H1 (cell line): ENCODE measurements around the gene MARCHF3. TPM values are rescaled to one million over a fixed set of nuclear protein-coding genes. Genes with fewer than 3 reads are reported as not detected.

Source experiments
- BACH1 ChIP-seq: IDR thresholded peaks from 2 replicates; pipeline ENCODE4 v1.6.1; 2012; ENCODE audit warnings: low read length, improper control_type of control experiment
- CBX8 ChIP-seq: fragments of 300-800, 300-1000 bp; sonication (generic); IDR thresholded peaks from 2 replicates; pipeline ENCODE4 v1.7.1; 2016; ENCODE audit warnings: low read depth, low read length, borderline replicate concordance
- CHD7 ChIP-seq: fragments of 300-600 bp; sonication (generic); IDR thresholded peaks from 2 replicates; pipeline ENCODE4 v1.7.1; 2012; ENCODE audit warnings: low read length, moderate library complexity, mild to moderate bottlenecking, inconsistent platforms; ENCODE audit not compliant: insufficient replicate concordance
- CTBP2 ChIP-seq: IDR thresholded peaks from 2 replicates; pipeline ENCODE4 v1.7.0; 2011; ENCODE audit warnings: borderline replicate concordance, mild to moderate bottlenecking, moderate library complexity, mixed read lengths, low read length; ENCODE audit not compliant: insufficient read depth, insufficient read length
- GTF2F1 ChIP-seq: IDR thresholded peaks from 2 replicates; pipeline ENCODE4 v1.6.1; 2012; ENCODE audit warnings: low read depth, low read length, improper control_type of control experiment, borderline replicate concordance
- KDM1A ChIP-seq: fragments of 200-600, 300-600 bp; sonication (generic); IDR thresholded peaks from 2 replicates; pipeline ENCODE4 v1.7.1; 2016; ENCODE audit warnings: mild to moderate bottlenecking, low read length, borderline replicate concordance
- NRF1 ChIP-seq: IDR thresholded peaks from 2 replicates; pipeline ENCODE4 v1.6.1; 2011; ENCODE audit warnings: mild to moderate bottlenecking, low read depth, low read length, improper control_type of control experiment
- SIN3A ChIP-seq, 2 experiments: IDR thresholded peaks in 1 of 2; conservative IDR thresholded peaks in 1 of 2; 2 replicates each; pipeline ENCODE4 v1.6.1; 2011 to 2012; ENCODE audit warnings: low read length in 2 of 2, improper control_type of control experiment in 1 of 2, low read depth in 1 of 2, mild to moderate bottlenecking in 1 of 2
- SP1 ChIP-seq: IDR thresholded peaks from 2 replicates; pipeline ENCODE4 v1.6.1; 2011; ENCODE audit warnings: low read depth, low read length
- SP2 ChIP-seq: IDR thresholded peaks from 2 replicates; pipeline ENCODE4 v1.6.1; 2012; ENCODE audit warnings: mild to moderate bottlenecking, low read length, inconsistent platforms
- SP4 ChIP-seq: IDR thresholded peaks from 2 replicates; pipeline ENCODE4 v1.6.1; 2012; ENCODE audit warnings: low read length, inconsistent platforms
- TAF1 ChIP-seq: IDR thresholded peaks from 2 replicates; pipeline ENCODE4 v1.6.1; 2011; ENCODE audit warnings: mild to moderate bottlenecking, low read depth, low read length
- TEAD4 ChIP-seq: IDR thresholded peaks from 2 replicates; pipeline ENCODE4 v1.6.1; 2012; ENCODE audit warnings: low read depth, low read length, inconsistent platforms, mixed read lengths
- polyA plus RNA-seq, 7 experiments: library from polyadenylated mRNA; depleted of rRNA in 3 of 7; stranded (reverse) in 5 of 7; unstranded in 2 of 7; fragments of >200 nt in 5 of 7; fragments of 200-250 nt in 2 of 7; gene quantifications; 1 replicate in 5 of 7; 2 replicates in 1 of 7; 4 replicates in 1 of 7; pipeline versions ENCODE4 v1.2.1 to v1.2.3, GENCODE V29; 2011 to 2013; ENCODE audit warnings: missing spikeins in 2 of 7, mixed read lengths in 2 of 7
- total RNA-seq: library from RNA; stranded (reverse); fragmentation: NEBNext Ultra II Directional; extraction: Animal tissue kit (Norgen Biotek cat#: 25700); gene quantifications from 2 replicates; pipeline ENCODE4 v1.2.1, GENCODE V29; 2021

Gene MARCHF3
- total and polyA plus RNA-seq, 2 of the 8 experiments (the other 6 are each of a cell fraction or from before 2014, with no cell fraction given): 12.0 to 16.9 TPM

DNA sequence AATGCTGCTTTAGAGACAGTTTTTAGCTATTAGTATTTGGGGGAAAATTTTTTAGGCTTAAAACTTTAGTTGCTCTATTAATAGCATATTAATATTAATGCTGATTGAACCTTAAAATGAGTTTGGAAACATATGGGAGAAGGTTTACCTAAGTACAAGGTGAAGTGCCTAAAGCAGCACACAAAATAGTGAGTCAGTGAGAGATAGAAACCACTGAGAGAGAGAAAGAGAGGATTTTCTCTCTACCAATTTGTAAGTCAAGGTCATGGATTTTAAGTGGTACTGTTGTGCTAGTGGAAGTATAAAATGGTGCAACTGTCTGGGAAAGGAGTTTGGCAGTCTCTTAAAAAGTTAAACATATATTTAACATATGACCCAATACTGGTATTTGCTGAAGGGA, 64.9 kb downstream of the MARCHF3 start (continued):
- TF ChIP-seq CHD7 (no peak), SP2 (no peak), SIN3A (conservative IDR thresholded peaks at IDR 0.05 in 1 of 2, IDR thresholded peaks at IDR 0.05 in 1 of 2; ENCODE audit: low read depth in 1 of 2, low read length in 2 of 2) (no peak), TEAD4 (no peak), SP4 (no peak), BACH1 (no peak), CTBP2 (no peak), SP1 (no peak), KDM1A (no peak), NRF1 (no peak), GTF2F1 (no peak), TAF1 (no peak), CBX8 (no peak)
